DMS53 (cell line): ENCODE data around the gene SOX6.
A peak's percentile ranks its signal among the peaks of the same experiment; 100 is the strongest.
"Not testable (repeated sequence)": the region's sequence is repeated elsewhere in the genome, so short reads cannot be mapped to it uniquely, and the experiment has no call there.

Experiments used
- DNase-seq: peaks from one replicate; lab custom pipeline; 2025; lab: John Stamatoyannopoulos, UW

The SOX6 gene

DNA sequence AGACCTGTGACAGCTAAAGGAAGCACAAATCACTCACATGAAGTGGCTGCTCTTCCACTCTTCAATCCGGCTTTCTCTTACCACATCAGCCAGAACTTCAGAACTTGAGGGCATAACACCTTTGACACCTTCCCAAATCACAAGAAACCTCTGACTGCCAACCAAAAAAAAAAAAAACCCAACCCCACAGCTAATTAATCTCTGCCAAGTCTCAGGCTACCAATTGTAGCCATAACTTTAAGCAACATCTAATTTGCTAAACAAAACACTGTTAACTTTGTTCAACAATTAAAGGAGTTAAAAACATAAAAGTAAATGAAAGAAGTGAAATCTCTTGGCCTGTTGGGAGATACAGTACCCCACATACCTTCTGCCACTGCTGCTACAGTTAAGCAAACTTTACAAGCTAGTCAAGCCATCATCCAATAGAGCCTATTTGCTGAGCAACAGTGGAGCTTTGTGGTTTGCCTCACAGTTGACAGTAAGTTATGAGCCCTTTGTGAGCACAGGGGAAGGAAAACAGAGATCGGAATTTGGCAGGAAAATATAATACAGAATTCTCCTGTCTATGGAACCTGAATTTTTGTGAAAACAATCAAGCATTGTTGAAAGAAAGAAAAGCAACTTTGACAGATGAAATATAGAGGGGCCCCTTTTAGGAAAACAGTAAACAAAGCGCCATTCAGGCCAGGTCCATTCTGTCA is at the start of gene SOX6:
SOX6 (minus strand) TSS at position 490 of the 704 bp plus-strand sequence. CDS start 15,298 bp downstream, outside the sequence.
- DNase-seq: no peak

DNA sequence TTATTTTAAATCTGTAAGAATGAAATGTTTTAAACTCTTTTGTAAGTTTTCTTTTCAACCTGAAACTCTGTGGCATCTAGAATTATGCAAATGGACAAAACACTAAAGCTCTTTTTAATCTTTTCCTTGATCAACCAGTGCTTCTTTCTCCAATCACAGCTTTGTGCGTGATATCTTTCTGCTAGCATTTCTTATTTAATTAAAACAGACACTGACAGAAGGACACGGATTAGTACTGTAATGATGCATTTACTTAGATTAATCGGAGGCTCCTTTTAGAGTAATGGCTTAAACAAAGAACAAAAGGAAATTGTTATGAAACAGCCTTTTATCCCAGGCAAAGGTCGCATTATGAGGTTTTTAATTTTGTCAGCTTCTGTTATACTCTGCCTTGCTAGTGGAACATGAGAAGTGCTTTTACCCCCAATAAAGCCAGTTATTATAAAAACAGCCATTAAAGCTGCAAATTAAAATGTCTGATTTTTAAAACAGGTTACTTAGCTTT is 48.5 kb upstream of the SOX6 start:
- no peak for DNase-seq

DNA sequence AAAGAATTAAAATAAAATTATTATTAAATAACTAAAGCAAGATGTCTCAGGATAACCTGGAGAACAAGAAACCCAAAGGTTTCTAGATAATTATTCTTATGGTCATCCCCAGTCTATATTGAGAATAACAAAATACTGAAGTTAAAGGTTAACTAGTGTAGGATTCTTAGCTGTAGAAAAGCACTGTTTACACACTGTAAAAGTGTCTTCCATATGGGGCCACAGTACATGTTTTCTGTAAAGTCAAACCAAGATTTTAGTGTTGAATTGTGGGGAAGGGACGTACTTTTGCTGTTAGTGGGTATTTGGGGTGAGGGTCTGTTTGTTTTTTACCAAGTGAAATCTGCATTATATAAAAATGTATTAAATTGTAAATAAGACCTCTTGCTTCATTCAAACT is 47.5 kb upstream of the SOX6 start:
- DNase-seq: peak; percentile 36

DNA sequence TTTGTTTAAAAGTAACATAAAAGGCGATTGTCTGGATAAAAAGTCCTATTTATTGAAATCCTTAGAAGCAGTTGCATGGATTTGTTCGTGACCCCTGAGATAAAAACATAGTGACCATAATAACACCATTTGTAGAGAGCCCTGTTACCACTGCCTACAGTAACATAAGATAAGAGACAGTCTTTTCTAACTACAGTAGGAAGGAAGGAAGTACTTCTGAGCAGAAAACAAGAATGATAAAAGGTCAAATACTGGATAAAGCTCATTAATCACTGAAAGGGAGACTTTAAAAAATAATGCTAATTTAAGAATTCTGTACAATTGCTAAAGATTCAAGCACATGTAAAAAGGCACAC is 47.1 kb upstream of the SOX6 start:
- peak; percentile 22 for DNase-seq

DNA sequence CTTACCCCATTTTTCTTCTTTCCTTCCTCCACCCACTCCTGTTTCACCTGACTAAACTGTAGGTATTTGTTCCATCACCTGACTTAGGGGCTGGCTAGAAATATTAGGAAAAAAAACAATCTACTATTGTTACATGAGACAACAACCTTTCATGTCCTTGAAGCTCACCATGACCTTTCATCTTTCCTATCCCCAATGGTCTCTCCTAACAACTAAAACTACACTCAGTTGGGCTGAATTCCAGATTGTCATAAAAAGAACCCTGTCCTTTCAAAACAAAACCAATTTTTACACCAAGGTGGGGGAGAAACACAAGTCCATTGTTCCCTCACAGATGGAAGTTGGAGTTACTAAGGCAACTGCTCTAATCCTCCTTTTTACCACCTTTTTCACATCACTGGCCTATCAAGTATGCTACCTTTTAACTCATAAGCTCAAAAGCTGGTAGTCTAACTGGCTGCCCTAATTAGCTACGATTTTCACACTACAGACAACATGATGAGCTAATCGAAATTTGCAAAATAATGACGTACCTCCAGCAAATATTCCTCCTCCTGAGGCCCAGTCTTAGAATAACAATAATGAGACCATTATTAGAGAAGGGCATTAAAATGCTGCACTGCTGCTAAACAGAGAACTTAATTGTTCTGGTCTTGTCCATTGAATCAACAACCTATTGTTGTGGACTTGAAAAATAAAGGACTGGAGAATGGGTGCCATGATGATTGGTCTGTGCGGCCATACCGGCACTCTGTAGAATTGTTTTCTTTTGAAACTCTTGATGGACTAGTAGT is 46.5 kb upstream of the SOX6 start:
- peak; percentile 18 for DNase-seq

DNA sequence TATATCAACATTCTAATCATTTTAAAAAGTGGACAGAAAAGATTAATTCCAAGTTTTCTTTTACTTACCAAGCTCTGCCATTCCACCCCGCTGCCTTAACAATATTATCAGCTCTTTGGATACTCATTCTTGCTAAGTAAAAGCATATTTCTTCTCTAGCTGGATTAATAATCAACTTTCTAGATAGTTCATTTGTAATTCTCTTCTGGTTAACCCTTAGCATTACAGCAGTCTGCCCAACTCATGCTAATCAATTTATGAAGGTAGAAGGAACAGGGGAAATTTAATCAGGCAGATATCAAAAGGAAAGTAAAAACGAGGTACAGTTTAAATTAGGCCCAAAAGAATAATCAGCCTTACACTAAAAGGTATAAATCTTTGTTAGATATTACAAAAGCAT is 41.0 kb upstream of the SOX6 start:
- DNase-seq: no peak

DNA sequence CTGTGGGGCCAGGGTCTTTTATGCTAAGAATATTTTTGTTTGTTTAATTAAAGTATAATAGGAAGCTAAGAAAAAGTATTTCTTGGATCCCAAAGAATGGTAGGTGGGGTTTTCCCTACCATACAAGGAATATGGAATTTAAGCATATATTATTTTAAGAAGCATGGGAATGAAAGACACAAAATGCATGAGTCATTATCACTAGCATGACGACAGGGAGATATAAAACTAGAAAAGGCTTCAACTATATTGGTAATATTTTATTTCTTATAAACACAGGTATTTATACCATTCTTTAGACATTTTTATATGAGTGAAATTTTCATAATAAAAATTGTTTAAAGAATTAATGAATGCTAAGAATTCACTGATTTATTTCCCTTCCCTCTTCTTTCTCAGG is 39.3 kb upstream of the SOX6 start:
- no peak for DNase-seq

DNA sequence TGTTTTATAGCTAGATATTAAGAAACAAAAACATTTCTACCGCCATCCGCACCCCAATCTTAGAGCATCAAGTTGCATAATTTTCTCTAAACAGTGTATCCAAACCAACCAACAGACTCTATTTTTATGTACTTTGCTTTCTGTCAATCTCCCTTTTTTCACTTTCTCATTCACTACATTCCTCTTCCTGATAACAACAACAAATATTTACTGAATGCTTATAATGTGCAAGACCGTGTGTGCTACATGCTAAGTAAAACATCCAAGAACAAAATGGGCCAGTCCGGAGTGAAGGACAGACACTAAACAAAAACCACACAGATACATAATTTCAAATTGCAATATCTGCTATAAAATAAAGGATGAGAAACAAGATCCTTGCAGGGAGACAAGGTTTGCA is 38.6 kb upstream of the SOX6 start:
- DNase-seq: no peak

DNA sequence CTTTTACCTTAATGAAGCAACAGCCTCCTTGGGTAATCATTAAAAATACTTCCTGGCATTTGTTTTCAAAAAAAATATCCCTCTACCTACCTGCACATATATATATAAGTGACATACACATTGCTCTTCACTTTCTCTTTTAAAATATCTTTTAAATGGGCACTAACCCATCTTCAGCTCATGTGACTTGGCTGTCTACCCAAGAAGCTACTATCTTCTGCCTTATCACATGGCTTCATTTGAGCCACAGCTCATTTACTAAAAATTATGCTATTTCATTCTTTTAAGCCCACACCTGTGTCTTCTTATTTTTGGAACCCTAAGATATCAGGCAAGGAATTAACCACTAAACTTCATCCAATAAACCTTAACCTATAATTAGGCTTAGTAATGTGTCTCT is 37.0 kb upstream of the SOX6 start:
- DNase-seq: no peak

DNA sequence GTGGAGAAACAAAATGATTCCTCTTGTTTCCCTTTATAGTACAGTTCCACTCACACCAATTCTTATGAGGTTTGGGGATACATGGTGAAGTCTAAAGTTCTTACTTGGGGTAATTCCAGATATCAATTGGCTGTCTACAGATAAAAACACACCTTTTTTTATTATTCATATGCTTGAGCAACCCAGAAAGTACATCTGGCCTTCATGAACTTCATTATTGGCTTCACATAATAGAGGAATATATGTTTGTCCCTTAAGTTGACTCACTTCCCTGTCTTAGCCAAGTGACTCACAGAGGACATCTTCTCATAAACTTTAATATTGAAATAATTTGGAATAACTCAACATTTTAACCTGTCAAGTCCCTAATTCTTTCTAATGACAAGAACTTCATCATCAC is 36.3 kb upstream of the SOX6 start:
- DNase-seq: no peak

DNA sequence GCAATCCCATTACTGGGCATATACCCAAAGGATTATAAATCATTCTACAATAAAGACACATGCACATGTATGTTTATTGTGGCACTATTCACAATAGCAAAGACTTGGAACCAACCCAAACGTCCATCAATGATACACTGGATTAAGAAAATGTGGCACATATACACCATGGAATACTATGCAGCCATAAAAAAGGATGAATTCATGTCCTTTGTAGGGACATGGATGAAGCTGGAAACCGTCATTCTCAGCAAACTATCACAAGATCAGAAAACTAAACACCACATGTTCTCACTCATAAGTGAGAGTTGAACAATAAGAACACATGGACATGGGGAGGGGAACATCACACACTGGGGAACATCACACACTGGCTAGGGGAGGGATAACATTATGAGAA is 34.5 kb upstream of the SOX6 start:
- DNase-seq: not testable (repeated sequence)

DNA sequence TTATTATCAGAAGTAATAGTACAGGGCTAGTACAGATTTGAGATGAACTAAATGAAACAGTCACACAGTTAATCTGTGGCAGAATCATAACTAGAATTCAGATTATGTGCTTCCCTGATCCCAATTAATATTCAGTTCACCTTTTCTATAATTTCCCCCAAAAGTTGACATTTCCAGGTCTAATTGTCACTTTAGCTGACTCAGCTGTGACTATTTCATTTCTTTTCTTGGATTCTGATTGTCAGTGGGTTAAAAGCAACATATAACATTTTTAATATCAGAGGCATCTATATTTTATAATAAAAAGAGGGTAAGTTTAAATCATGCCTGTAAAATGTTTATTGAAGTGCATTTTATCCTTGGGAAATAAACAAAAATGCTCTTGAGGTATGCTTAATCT is 28.8 kb upstream of the SOX6 start:
- no peak for DNase-seq

DNA sequence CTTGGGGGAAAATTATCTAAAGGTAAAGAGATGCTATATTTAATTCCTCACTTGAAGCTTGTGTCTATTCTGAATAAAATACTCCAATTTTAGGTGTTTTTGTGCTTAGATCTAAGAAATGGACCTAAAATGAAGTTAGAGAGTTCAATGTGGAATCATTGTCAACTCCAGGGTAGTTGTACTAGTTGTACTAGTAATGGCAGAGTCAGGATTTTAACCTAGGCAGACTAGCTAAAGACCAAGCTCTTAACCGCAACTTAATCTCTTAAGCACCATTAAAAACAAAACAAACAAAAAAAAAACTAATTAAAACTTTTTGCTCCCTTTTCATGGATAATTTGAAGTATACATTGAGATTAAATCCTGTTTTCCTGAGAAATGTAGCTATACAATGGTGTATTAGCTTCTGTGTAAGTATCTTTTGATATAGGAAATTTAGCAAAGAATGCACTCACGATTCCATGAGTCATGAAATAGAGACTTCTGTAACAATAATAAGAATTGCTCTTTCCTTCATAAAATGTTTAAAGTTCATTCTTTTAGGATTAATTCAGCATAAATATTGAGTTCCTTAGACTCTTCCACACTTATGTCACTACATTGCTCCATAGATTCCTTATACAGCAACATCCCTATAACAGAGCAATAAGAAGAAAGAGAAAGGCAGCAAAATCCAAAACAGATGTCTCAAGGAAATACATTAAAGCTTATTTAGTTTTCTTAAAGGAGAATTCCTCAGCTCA is 26.5 kb upstream of the SOX6 start:
- DNase-seq: no peak

DNA sequence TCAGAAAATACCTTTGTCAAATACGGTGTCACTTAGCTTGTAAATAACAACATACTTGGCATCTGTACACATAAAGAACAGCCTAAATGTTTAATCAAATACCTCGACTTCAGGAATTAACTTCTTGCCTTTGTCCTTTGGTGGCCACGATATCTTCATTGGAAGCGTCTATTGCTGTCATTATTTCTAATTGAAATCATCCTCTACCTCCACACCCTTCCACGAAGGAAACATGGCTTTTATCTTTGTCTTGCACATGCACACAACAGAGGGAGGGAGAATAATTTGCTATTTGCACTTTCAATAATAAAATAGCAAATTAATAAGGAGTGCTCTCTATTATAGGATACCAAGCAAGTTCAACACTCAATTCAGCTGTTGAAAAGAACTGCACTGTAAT is 25.8 kb upstream of the SOX6 start:
- DNase-seq: no peak

DNA sequence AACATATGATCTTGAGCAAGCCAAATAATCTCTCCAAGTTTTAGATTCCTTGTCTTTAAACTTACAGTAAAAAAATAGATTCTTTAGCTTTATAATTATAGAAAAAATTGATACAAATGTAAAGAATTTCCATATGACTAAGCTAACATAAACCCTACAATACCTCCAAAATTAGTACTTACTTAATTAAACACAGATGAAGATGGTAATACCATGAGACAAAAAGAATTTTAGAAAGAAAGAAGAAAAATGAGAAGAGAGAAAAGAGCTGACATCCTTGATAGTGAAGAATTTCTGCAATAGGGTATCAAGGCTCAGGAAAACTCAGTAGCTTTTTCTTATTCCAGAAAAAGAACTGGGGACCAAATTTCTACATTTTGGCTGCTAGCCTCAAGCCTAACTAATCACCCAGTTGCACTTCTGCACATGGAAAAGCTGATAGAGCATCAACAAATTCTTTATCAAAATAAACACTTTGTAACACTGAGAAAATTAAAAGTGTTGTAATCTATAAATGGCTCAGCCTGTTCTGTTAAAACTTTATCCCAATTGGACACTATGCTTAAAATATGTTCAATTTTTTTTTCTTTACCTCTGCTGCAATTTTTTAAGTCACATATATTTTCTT is 24.7 kb upstream of the SOX6 start:
- DNase-seq: no peak

DNA sequence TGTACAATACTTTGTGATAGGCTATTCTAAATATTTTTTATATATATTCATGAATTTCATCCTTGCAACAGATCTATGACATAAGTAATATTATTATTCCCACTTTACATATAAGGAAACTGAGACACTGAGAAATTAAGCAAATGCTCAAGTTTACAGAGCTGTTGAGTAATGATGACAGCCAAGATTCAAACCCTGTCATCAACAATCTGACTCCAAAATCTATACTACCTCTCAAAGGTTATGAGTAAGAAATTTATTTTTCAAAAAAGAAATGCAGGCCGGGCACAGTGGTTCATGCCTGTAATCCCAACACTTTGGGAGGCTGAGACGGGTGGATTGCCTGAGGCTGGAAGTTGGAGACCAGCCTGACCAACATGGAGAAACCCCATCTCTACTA is 22.6 kb upstream of the SOX6 start:
- DNase-seq: no peak

DNA sequence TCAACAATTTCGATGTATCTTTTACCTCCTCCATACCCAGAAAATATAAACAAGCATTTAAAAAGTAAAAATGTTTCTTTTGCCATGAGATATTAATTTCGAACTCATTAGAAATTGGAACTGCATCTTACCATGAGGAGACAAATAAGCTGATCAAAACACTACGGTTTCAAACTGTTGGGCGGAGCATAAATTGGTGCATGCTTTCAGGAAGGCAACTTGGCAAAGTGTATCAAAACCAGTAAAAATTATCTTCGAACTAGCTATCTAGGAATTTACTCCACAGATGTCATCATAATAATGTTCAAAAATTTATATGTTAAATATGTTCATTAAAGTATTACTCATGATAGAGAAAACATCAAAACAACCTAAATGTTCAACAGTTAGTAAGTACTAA is 21.4 kb upstream of the SOX6 start:
- DNase-seq: no peak

DNA sequence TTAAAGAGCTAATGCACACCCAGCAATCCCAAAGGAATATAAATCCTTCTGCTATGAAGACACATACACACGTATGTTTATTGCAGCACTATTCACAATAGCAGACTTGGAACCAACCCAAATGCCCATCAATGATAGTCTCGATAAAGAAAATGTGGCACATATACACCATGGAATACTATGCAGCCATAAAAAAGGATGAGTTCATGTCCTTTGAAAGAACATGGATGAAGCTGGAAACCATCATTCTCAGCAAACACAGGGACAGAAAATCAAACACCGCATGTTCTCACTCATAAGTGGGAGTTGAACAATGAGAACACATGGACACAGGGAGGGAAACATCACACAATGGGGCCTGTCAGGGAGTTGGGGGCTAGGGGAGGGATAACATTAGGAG is 19.3 kb upstream of the SOX6 start:
- not testable (repeated sequence) for DNase-seq

DNA sequence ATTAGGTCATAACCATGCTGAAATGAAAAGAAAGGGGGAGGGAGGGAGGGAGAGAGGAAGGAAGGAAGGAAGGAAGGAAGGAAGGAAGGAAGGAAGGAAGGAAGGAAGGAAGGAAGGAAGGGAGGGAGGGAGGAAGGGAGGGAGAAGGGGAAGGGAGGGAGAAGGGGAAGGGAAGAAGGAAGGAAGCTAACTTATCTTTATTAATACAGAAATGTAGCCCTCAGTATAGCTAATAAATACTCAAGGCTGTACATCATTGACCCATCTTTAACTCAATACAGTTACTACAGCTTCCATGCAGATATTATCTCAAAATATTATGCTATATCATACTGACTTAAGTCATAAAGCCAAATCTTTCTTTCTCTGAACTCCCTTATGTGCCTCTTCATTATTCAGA is 17.4 kb upstream of the SOX6 start:
- no peak for DNase-seq

DNA sequence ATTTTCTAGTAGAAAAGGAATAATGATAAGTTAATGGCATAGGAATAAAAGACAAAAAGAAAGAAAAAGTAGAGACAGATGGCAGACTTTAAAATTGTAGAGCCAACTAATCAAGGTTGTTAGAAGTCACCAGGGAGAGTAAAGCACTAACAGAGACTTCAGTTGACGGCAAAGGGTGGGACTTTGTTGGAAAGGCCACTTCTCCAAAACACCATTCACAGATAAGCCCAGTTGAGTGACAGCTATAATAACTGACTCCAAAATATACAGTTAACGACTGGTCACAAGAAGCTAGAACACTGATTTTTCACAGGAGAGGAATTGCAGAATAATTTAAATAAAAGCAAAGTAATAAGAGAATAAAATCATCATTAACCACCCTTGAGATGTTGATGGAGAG is 16.0 kb upstream of the SOX6 start:
- no peak for DNase-seq

DNA sequence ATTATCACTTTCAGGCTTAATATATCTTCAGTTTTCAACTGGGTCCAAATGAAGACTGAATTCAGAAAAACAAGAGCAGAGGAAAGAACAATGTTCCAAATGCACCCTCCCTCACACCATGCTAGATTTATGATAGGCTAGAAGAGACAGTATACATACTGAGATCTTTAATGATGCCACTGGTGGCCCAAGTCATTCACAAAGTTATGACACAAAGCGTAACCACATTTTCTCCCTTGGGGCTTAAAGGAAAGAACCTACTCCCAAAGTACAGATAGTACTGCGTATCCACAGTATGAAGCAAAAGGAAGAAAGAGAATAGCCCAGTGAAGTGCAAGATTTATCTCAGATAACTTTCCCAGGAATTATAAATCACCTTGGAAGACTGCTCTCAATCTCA is 10.9 kb upstream of the SOX6 start:
- DNase-seq: no peak

DNA sequence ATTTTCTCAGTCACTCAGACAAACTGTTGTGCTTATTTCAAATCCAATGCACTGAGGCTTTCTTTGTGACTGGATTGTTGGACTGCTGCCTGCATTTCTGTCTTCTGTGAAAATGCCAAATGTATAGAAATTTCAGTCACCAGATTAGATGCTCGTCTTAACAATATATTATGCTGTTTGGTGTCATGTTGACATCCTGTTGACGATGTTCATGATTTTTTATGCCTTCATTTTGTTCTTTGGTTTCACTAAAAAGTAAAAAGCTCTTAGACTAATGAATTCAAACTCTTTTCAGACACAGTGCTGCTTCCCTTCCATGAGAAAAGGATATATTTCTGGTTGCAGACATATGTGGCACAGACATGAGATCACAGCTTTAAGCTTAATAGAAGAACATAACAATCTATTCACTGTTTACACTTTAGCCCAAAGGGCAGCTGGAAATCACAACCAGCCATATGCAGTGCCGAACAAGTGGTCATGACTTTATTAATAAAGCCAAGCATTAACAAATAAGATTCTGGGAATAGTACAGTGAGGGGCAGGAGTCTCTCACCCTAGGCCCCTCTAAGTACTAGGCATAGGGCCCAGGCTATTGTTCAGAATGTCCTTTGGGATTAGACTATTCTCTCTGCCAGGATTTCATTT is 9.4 kb upstream of the SOX6 start:
- DNase-seq: no peak
